NCI-H510A treated with DMSO at 0.1 percent for 48 hours (cell line): ENCODE measurements around the gene DGKD.
"Not testable (repeated sequence)": the region's sequence is repeated elsewhere in the genome, so short reads cannot be mapped to it uniquely, and the experiment has no call there.

ENCODE experiments used
- DNase-seq: peaks from one replicate; lab custom pipeline; 2025; lab: John Stamatoyannopoulos, UW

Gene DGKD

GRCh38 chr2:233353769-233354499, at the start of gene DGKD:
DGKD (plus strand) TSS chr2:233354494; CDS start chr2:233354519, 25 bp downstream.
- peak; percentile 83 for DNase-seq

- DNase-seq: no peak
These were observed 46.7 kb upstream of the DGKD start, which contains the start of gene SAG for GRCh38 chr2:233307565-233307964. SAG (plus strand) TSS chr2:233307816; CDS start chr2:233309190, 1,374 bp downstream.

- DNase-seq: no peak
These were observed 42.9 kb upstream of the DGKD start for GRCh38 chr2:233311241-233311926.

GRCh38 chr2:233312874-233313273, 41.4 kb upstream of the DGKD start:
- DNase-seq: no peak

- DNase-seq: no peak
These were observed 39.9 kb upstream of the DGKD start for GRCh38 chr2:233314180-233314925.

GRCh38 chr2:233317196-233317943, 36.9 kb upstream of the DGKD start:
- DNase-seq: no peak

GRCh38 chr2:233319256-233319655, 35.0 kb upstream of the DGKD start:
- DNase-seq: no peak

- no peak for DNase-seq
These were observed 33.8 kb upstream of the DGKD start for GRCh38 chr2:233320470-233320869.

- no peak for DNase-seq
These were observed 33.1 kb upstream of the DGKD start for GRCh38 chr2:233321166-233321565.

- DNase-seq: no peak
These were observed 30.4 kb upstream of the DGKD start for GRCh38 chr2:233323851-233324250.

- DNase-seq: no peak
These were observed 29.0 kb upstream of the DGKD start for GRCh38 chr2:233325256-233325655.

GRCh38 chr2:233325814-233326213, 28.5 kb upstream of the DGKD start:
- no peak for DNase-seq

- no peak for DNase-seq
These were observed 27.8 kb upstream of the DGKD start for GRCh38 chr2:233326500-233326899.

- no peak for DNase-seq
These were observed 25.4 kb upstream of the DGKD start for GRCh38 chr2:233328922-233329321.

- DNase-seq: no peak
These were observed 24.7 kb upstream of the DGKD start for GRCh38 chr2:233329489-233330135.

- no peak for DNase-seq
These were observed 22.8 kb upstream of the DGKD start for GRCh38 chr2:233331536-233331935.

GRCh38 chr2:233332125-233332524, 22.2 kb upstream of the DGKD start:
- DNase-seq: no peak

- no peak for DNase-seq
These were observed 19.4 kb upstream of the DGKD start for GRCh38 chr2:233334915-233335314.

GRCh38 chr2:233336091-233336490, 18.2 kb upstream of the DGKD start:
- not testable (repeated sequence) for DNase-seq

- no peak for DNase-seq
These were observed 17.8 kb upstream of the DGKD start for GRCh38 chr2:233336541-233336940.

- no peak for DNase-seq
These were observed 16.2 kb upstream of the DGKD start for GRCh38 chr2:233338046-233338445.
